ENCODE data around the gene GNA15. TPM values are rescaled to one million over a fixed set of nuclear protein-coding genes. Genes with fewer than 3 reads are reported as not detected.

GNA15 gene
- total and polyA plus RNA-seq, 7 donors: 0.55 to 6.0 (median 4.6) TPM

DNA sequence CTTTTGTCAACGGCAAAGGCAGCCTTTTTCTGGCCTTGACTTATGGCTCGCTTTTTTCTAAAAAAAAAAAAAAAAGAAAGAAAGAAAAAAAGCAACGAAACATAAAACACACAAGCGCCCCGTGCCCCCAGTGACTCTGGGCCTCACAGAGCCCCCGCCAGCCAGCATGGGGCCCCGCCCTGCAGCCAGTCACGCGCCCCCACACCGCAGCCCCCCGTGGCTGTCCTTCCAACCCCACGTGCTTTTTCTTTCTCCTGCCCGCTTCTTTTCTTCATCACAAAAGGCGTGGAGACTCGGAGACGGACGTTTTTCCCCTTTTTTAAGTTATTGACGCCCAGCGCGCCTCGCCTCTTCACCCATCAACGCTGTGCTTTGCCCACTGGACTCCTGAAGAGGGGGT, 14.4 kb upstream of the GNA15 start:
- H3K27me3 ChIP-seq: no peaks in the 10 kb centered on the region
- DNase-seq: no peak
- WGBS, 2 donors: 88 to 91% methylated on average over 22 of the region's 22 CpGs
- peaks cover 8 to 70% (median 23%) of the 10 kb centered on the region in 4 donors for H3K36me3 ChIP-seq
- intact Hi-C loops (cut with DNase I): no loop called here
- no peaks in the 10 kb centered on the region for H3K9me3 ChIP-seq
- peaks cover 0 to 5% (median 1%) of the 10 kb centered on the region in 4 donors for H3K4me1 ChIP-seq
- TF ChIP-seq POLR2A (IDR thresholded peaks at IDR 0.05) (no peak), POLR2AphosphoS5 (IDR thresholded peaks at IDR 0.05) (no peak), EP300 (IDR thresholded peaks at IDR 0.05) (no peak)
- TF ChIP-seq, protein P1, sequence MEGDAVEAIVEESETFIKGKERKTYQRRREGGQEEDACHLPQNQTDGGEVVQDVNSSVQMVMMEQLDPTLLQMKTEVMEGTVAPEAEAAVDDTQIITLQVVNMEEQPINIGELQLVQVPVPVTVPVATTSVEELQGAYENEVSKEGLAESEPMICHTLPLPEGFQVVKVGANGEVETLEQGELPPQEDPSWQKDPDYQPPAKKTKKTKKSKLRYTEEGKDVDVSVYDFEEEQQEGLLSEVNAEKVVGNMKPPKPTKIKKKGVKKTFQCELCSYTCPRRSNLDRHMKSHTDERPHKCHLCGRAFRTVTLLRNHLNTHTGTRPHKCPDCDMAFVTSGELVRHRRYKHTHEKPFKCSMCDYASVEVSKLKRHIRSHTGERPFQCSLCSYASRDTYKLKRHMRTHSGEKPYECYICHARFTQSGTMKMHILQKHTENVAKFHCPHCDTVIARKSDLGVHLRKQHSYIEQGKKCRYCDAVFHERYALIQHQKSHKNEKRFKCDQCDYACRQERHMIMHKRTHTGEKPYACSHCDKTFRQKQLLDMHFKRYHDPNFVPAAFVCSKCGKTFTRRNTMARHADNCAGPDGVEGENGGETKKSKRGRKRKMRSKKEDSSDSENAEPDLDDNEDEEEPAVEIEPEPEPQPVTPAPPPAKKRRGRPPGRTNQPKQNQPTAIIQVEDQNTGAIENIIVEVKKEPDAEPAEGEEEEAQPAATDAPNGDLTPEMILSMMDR (IDR thresholded peaks at IDR 0.05): no peak
- no peak overlapping the region for H3K4me3 ChIP-seq
- no peak overlapping the region for H3K27ac ChIP-seq

DNA sequence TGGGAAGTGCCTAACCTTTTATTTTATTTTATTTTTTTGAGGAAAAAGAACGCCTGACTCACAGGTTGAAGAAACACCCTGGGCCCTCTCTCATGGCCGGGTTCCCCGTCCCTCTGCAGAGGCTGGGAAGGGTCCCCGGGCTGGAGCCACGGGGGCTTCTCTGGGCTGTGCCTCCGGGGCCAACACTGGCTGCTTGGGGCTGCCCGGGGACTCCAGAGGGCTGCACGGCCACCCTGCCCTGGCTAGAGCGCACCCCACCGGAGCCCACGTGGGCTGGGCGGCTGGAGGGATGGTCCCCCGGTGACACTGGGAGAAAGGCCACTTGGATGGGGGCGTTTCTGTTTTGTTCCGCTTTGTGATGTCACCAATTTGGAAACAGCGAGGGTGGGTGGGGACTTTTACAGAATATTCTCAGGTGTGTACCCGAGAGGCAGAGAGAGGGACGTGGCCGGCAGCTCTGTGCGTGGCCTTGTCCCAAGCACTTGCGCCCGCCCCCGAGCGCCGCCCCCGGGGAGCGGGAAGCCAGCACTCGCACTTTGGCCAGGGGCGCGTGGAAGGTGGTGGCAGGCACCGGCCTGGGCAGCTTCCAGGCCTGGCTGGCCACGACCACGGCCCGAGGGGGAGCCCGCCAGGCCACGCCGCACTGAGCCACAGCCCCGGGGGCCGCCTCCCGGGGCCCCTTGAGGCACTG, 13.9 kb upstream of the GNA15 start:
- TF ChIP-seq POLR2A (IDR thresholded peaks at IDR 0.05) (no peak), POLR2AphosphoS5 (IDR thresholded peaks at IDR 0.05) (no peak), EP300 (IDR thresholded peaks at IDR 0.05) (no peak)
- TF ChIP-seq, protein P1 (IDR thresholded peaks at IDR 0.05): no peak
- Histone ChIP-seq H3K36me3 (peaks cover 8 to 65% (median 23%) of the 10 kb centered on the region in 4 donors), H3K4me3 (no peak overlapping the region), H3K4me1 (no peaks in the 10 kb centered on the region), H3K9me3 (no peaks in the 10 kb centered on the region), H3K27ac (no peak overlapping the region), H3K27me3 (no peaks in the 10 kb centered on the region)
- intact Hi-C loops (cut with DNase I): no loop called here
- no peak for DNase-seq
- 83 to 90% methylated on average over 40 of the region's 40 CpGs for WGBS, 2 donors

DNA sequence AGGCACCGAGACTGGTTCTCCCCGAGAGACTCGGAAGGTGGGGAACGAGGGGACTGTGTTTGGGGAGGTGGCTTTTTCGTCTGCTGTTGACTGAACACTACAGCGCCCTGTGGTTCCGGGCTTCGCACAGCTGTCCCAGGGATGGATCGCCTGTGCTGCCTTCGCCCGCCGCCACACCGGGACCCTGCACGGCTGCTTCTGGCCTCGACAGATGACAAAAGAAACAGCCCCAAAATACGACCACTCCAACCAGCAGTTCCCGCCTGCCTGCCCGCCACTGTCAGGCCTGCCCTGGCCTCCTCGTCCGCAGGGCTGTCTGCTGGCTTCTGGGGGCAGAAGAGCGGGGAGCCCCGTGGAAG, 13.3 kb upstream of the GNA15 start:
- no peak overlapping the region for H3K27ac ChIP-seq
- WGBS, 2 donors: 89 to 92% methylated on average over 22 of the region's 22 CpGs
- H3K27me3 ChIP-seq: no peaks in the 10 kb centered on the region
- H3K4me1 ChIP-seq: no peaks in the 10 kb centered on the region
- no peaks in the 10 kb centered on the region for H3K9me3 ChIP-seq
- TF ChIP-seq, protein P1 (IDR thresholded peaks at IDR 0.05): no peak
- TF ChIP-seq POLR2A (IDR thresholded peaks at IDR 0.05) (no peak), EP300 (IDR thresholded peaks at IDR 0.05) (no peak), POLR2AphosphoS5 (IDR thresholded peaks at IDR 0.05) (no peak)
- intact Hi-C loops (cut with DNase I): no loop called here
- H3K36me3 ChIP-seq: peaks cover 8 to 60% (median 23%) of the 10 kb centered on the region in 4 donors
- no peak overlapping the region for H3K4me3 ChIP-seq
- no peak for DNase-seq

DNA sequence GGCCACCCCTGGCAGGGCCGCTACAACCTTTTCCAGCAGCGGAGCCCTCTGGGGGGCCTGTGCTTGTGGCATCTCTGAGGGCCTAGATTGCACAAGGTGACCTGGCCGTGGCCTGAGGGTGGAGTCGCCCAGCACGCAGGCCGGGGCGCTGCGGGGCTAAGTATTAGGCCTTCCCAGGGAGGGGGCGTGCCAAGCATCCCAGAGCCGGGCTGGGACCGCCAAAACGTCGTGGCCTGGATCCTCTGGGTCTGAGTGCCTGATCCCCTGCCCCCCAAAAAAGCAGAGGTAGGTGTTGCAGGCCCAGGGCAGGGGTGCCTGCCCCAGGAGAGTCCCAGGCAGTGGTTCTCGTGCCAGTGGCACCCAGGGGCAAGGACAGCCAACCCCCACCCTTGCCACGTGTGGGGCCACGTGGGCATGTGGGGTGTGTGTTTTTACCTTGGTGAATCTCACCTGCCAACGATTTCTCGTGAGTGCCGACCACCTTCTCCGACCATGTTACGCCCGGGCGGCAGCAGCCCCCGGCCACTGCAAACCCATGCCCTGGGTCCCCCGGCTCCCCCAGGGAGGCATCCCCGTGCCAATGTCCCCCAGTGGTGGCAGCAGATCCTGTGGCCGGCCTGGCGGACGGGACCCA, 12.6 kb upstream of the GNA15 start:
- H3K36me3 ChIP-seq: peaks cover 8 to 53% (median 20%) of the 10 kb centered on the region in 4 donors
- no peak for DNase-seq

More for the DNA sequence above, 12.6 kb upstream of the GNA15 start:
- intact Hi-C loops (cut with DNase I): no loop called here
- no peak overlapping the region for H3K4me3 ChIP-seq
- H3K9me3 ChIP-seq: no peaks in the 10 kb centered on the region
- TF ChIP-seq EP300 (IDR thresholded peaks at IDR 0.05) (no peak), POLR2A (IDR thresholded peaks at IDR 0.05) (no peak), POLR2AphosphoS5 (IDR thresholded peaks at IDR 0.05) (no peak)
- TF ChIP-seq, protein P1 (IDR thresholded peaks at IDR 0.05): no peak
- no peaks in the 10 kb centered on the region for H3K27me3 ChIP-seq
- WGBS, 2 donors: 80 to 89% methylated on average over 29 of the region's 29 CpGs
- H3K4me1 ChIP-seq: no peaks in the 10 kb centered on the region
- H3K27ac ChIP-seq: no peak overlapping the region

Data from sigmoid colon (tissue), 7 donors.